GM23338 (cell line): ENCODE data around the gene ARSI. TPM values are rescaled to one million over a fixed set of nuclear protein-coding genes. Genes with fewer than 3 reads are reported as not detected.

Experiments used
- ATAC-seq: fragments of 200-7000 bp; cut with Tn5 transposase; 3 replicates; pipeline ENCODE4 v1.9.1; 2020
- DNase-seq: peaks from one replicate; pipeline ENCODE4 v3.0.0-alpha.2; 2015; ENCODE audit warnings: low spot score
- H2AFZ ChIP-seq: fragments of 200-600 bp; sonication (generic); 2 replicates; pipeline ENCODE4 v1.8.0; 2016; ENCODE audit warnings: antibody characterized with exemption, mild to moderate bottlenecking, moderate library complexity
- H3F3A ChIP-seq: fragments of 200-600 bp; sonication (generic); replicated peaks from 2 replicates; pipeline ENCODE4 v1.8.0; 2017; ENCODE audit warnings: antibody characterized with exemption, mixed run types, low read depth
- H3K27ac ChIP-seq: fragments of 200-600 bp; sonication (generic); 2 replicates; pipeline ENCODE4 v1.6.1; 2016; ENCODE audit warnings: low read depth
- H3K27me3 ChIP-seq: fragments of 200-600 bp; sonication (generic); 2 replicates; pipeline ENCODE4 v1.8.0; 2016; ENCODE audit warnings: mild to moderate bottlenecking, mixed run types, moderate library complexity; ENCODE audit not compliant: insufficient read depth
- H3K36me3 ChIP-seq: fragments of 200-600 bp; sonication (generic); 2 replicates; pipeline ENCODE4 v1.8.0; 2016; ENCODE audit warnings: mild to moderate bottlenecking; ENCODE audit not compliant: insufficient read depth
- H3K4me1 ChIP-seq: fragments of 200-600 bp; sonication (generic); 2 replicates; pipeline ENCODE4 v1.8.0; 2016; ENCODE audit warnings: mild to moderate bottlenecking, moderate library complexity; ENCODE audit not compliant: insufficient read depth
- H3K4me2 ChIP-seq: fragments of 200-600 bp; sonication (generic); 2 replicates; pipeline ENCODE4 v1.7.1; 2017; ENCODE audit warnings: mixed run types
- H3K4me3 ChIP-seq: fragments of 200-600 bp; sonication (generic); 2 replicates; pipeline ENCODE4 v1.6.1; 2016; ENCODE audit warnings: mixed run types
- H3K79me2 ChIP-seq: fragments of 200-600 bp; sonication (generic); replicated peaks from 2 replicates; pipeline ENCODE4 v1.8.0; 2017; ENCODE audit warnings: mild to moderate bottlenecking; ENCODE audit not compliant: insufficient read depth
- H3K9me2 ChIP-seq: fragments of 200-600 bp; sonication (generic); 2 replicates; pipeline ENCODE4 v1.8.0; 2017; ENCODE audit not compliant: insufficient read depth
- H4K20me1 ChIP-seq: fragments of 200-600 bp; sonication (generic); replicated peaks from 2 replicates; pipeline ENCODE4 v1.8.0; 2017; ENCODE audit warnings: mild to moderate bottlenecking; ENCODE audit not compliant: insufficient read depth
- H3K27ac Mint-ChIP-seq: 2 replicates; pipeline ENCODE4 v1.8.0; 2020; ENCODE audit warnings: inconsistent platforms, mild to moderate bottlenecking, moderate library complexity, mixed read lengths
- H3K27me3 Mint-ChIP-seq: 3 replicates; pipeline ENCODE4 v1.8.0; 2022; ENCODE audit warnings: low read depth, mild to moderate bottlenecking, moderate library complexity, mixed read lengths, inconsistent platforms; ENCODE audit not compliant: insufficient read depth, poor library complexity
- H3K36me3 Mint-ChIP-seq: 3 replicates; pipeline ENCODE4 v1.8.0; 2021; ENCODE audit warnings: low read depth, mild to moderate bottlenecking, inconsistent platforms, moderate library complexity, mixed read lengths
- H3K4me1 Mint-ChIP-seq: 3 replicates; pipeline ENCODE4 v1.8.0; 2020; ENCODE audit warnings: mild to moderate bottlenecking, inconsistent platforms, mixed read lengths
- H3K4me3 Mint-ChIP-seq: 3 replicates; pipeline ENCODE4 v1.8.0; 2021; ENCODE audit warnings: moderate library complexity, mild to moderate bottlenecking, inconsistent platforms, mixed read lengths
- H3K9me3 Mint-ChIP-seq: 3 replicates; pipeline ENCODE4 v1.8.0; 2020; ENCODE audit warnings: moderate library complexity, mild to moderate bottlenecking, inconsistent platforms, mixed read lengths
- CREB1 ChIP-seq: fragments of 250-450 bp; sonication (Bioruptor Pico); IDR thresholded peaks from 2 replicates; pipeline ENCODE4 v1.5.0; 2020; ENCODE audit warnings: low read depth, mild to moderate bottlenecking, moderate library complexity
- CTCF ChIP-seq, 2 experiments: fragments of 200-600 bp in 1 of 2; sonication (generic) in 1 of 2; conservative IDR thresholded peaks; 2 replicates each; pipeline versions ENCODE4 v1.5.1 to v1.6.1; 2016 to 2017; ENCODE audit warnings: antibody characterized with exemption in 2 of 2, low read depth in 2 of 2, mild to moderate bottlenecking in 2 of 2, moderate library complexity in 1 of 2
- ETS1 ChIP-seq: IDR thresholded peaks from 2 replicates; pipeline ENCODE4 v1.6.1; 2016; ENCODE audit warnings: antibody characterized with exemption
- EZH2 ChIP-seq: fragments of 200-600 bp; sonication (generic); IDR thresholded peaks from one replicate; pipeline ENCODE4 v1.8.0; 2017; ENCODE audit warnings: antibody characterized with exemption, mild to moderate bottlenecking, low read depth; ENCODE audit not compliant: unreplicated experiment
- EZH2phosphoT487 ChIP-seq: fragments of 200-600 bp; sonication (generic); IDR thresholded peaks from one replicate; pipeline ENCODE4 v1.8.1; 2018; ENCODE audit warnings: antibody characterized with exemption; ENCODE audit not compliant: unreplicated experiment
- JUNB ChIP-seq: IDR thresholded peaks from one replicate; pipeline ENCODE4 v1.6.1; 2016; ENCODE audit warnings: antibody characterized with exemption; ENCODE audit not compliant: unreplicated experiment
- NANOG ChIP-seq: IDR thresholded peaks from 2 replicates; pipeline ENCODE4 v1.6.1; 2016; ENCODE audit warnings: antibody characterized with exemption, borderline replicate concordance
- POLR2AphosphoS5 ChIP-seq: IDR thresholded peaks from 2 replicates; pipeline ENCODE4 v1.6.1; 2016; ENCODE audit warnings: antibody characterized with exemption, low read depth
- REST ChIP-seq: IDR thresholded peaks from one replicate; pipeline ENCODE4 v1.6.1; 2018; ENCODE audit warnings: antibody characterized with exemption; ENCODE audit not compliant: unreplicated experiment
- STAT1 ChIP-seq: IDR thresholded peaks from one replicate; pipeline ENCODE4 v1.6.1; 2016; ENCODE audit warnings: antibody characterized with exemption; ENCODE audit not compliant: unreplicated experiment
- ZNF114 ChIP-seq: fragments of 250-450 bp; sonication (Bioruptor Pico); IDR thresholded peaks from 2 replicates; pipeline ENCODE4 v1.5.0; 2020; ENCODE audit warnings: mild to moderate bottlenecking, moderate library complexity
- ZNF331 ChIP-seq: fragments of 250-450 bp; sonication (Bioruptor Pico); IDR thresholded peaks from 2 replicates; pipeline ENCODE4 v1.5.0; 2020; ENCODE audit warnings: low read depth, mild to moderate bottlenecking, moderate library complexity
- ZNF462 ChIP-seq: fragments of 250-450 bp; sonication (Bioruptor Pico); IDR thresholded peaks from 2 replicates; pipeline ENCODE4 v1.5.0; 2020; ENCODE audit warnings: mild to moderate bottlenecking, moderate library complexity
- polyA plus RNA-seq: library from polyadenylated mRNA; unstranded; fragments of >200 nt; fragmentation: Nextera tagmentation; extraction: Ambion mirVana; gene quantifications from 2 replicates; pipeline ENCODE4 v1.2.1, GENCODE V29; 2016
- total RNA-seq: library from RNA; depleted of rRNA; stranded (reverse); fragments of >200 nt; shearing (Covaris generic); gene quantifications from 2 replicates; pipeline ENCODE4 v1.2.3, GENCODE V29; 2014

Gene ARSI
- total and polyA plus RNA-seq, 2 experiments from 2014 or later, result 0.99 to 6.9 TPM

GRCh38 chr5:150315245-150315644 is 12.5 kb upstream of the ARSI start:
- no peaks in the 10 kb centered on the region for H3K79me2 ChIP-seq
- no peak overlapping the region for H3K4me3 ChIP-seq
- no peak overlapping the region for H3K27ac ChIP-seq
- H3K36me3 Mint-ChIP-seq, result no peaks in the 10 kb centered on the region
- DNase-seq (no peak), ATAC-seq (no peak)
- TF ChIP-seq CTCF (conservative IDR thresholded peaks at IDR 0.05; ENCODE audit: low read depth in 2 of 2) (no peak), STAT1 (no peak), ZNF462 (no peak), REST (no peak), JUNB (no peak), POLR2AphosphoS5 (no peak), ZNF114 (CRISPR knock-in tag) (no peak), EZH2 (no peak), NANOG (no peak), ETS1 (no peak), CREB1 (CRISPR knock-in tag) (no peak), ZNF331 (CRISPR knock-in tag) (no peak), EZH2phosphoT487 (no peak)
- no peaks in the 10 kb centered on the region for H3K9me2 ChIP-seq
- H3K4me1 Mint-ChIP-seq, result peaks cover 16% of the 10 kb centered on the region
- no peak overlapping the region for H3K4me2 ChIP-seq
- no peaks in the 10 kb centered on the region for H3K4me1 ChIP-seq
- H2AFZ ChIP-seq, result no peak overlapping the region
- no peaks in the 10 kb centered on the region for H3F3A ChIP-seq
- no peaks in the 10 kb centered on the region for H3K27me3 ChIP-seq
- H3K36me3 ChIP-seq, result no peaks in the 10 kb centered on the region
- peaks cover 9% of the 10 kb centered on the region for H3K27me3 Mint-ChIP-seq
- no peak overlapping the region for H3K4me3 Mint-ChIP-seq
- no peaks in the 10 kb centered on the region for H3K9me3 Mint-ChIP-seq
- H4K20me1 ChIP-seq, result no peaks in the 10 kb centered on the region
- H3K27ac Mint-ChIP-seq, result no peak overlapping the region
